A673 (cell line): ENCODE data around the gene COL9A1. TPM values are rescaled to one million over a fixed set of nuclear protein-coding genes. Genes with fewer than 3 reads are reported as not detected.

Experiments used
- BruUV-seq: library from RNA; stranded (reverse); fragments of 400-500 nt; replicated peaks from 2 replicates; lab custom pipeline; 2021; lab: Mats Ljungman, UMichigan
- CTCF ChIA-PET: fragments of 300-600 bp; sonication (Branson Sonifier 250); formaldehyde crosslinking; loops from one replicate; lab custom pipeline; 2022; ENCODE audit warnings: antibody characterized with exemption; lab: Charles Lee
- POLR2A ChIA-PET: fragments of 300-600 bp; sonication (Branson Sonifier 250); formaldehyde crosslinking; loops from one replicate; lab custom pipeline; 2022; ENCODE audit warnings: antibody characterized with exemption; ENCODE audit not compliant: low non-redundant PET; lab: Charles Lee
- DNase-seq: peaks from one replicate; pipeline ENCODE4 v3.0.0-alpha.2; 2015; ENCODE audit warnings: low spot score
- H3K27ac ChIP-seq: fragments of 200-600 bp; sonication (generic); 2 replicates; pipeline ENCODE4 v1.5.1; 2016; ENCODE audit warnings: mixed run types, low read depth, mild to moderate bottlenecking, mixed read lengths, antibody characterized with exemption, low read length; ENCODE audit not compliant: poor library complexity, severe bottlenecking
- H3K27me3 ChIP-seq: fragments of 200-600 bp; sonication (generic); replicated peaks from 2 replicates; pipeline ENCODE4 v1.6.1; 2017; ENCODE audit warnings: mixed run types, low read depth, mild to moderate bottlenecking, mixed read lengths, antibody characterized with exemption, low read length; ENCODE audit not compliant: insufficient read depth, poor library complexity
- H3K36me3 ChIP-seq: fragments of 200-600 bp; sonication (generic); 2 replicates; pipeline ENCODE4 v1.6.1; 2016; ENCODE audit warnings: mixed run types, mild to moderate bottlenecking, mixed read lengths, antibody characterized with exemption, low read length; ENCODE audit not compliant: insufficient read depth, poor library complexity, severe bottlenecking
- H3K4me1 ChIP-seq: fragments of 200-600 bp; sonication (generic); 2 replicates; pipeline ENCODE4 v1.6.1; 2017; ENCODE audit warnings: mixed run types, mild to moderate bottlenecking, mixed read lengths, antibody characterized with exemption, low read length; ENCODE audit not compliant: insufficient read depth, poor library complexity, severe bottlenecking
- H3K4me3 ChIP-seq: fragments of 200-600 bp; sonication (generic); 2 replicates; pipeline ENCODE4 v1.5.1; 2016; ENCODE audit warnings: low read depth, mixed run types, mild to moderate bottlenecking, mixed read lengths, low read length; ENCODE audit not compliant: poor library complexity, severe bottlenecking
- H3K9me3 ChIP-seq: fragments of 200-600 bp; sonication (generic); 2 replicates; pipeline ENCODE4 v1.6.1; 2016; ENCODE audit warnings: mixed run types, low read depth, mild to moderate bottlenecking, mixed read lengths, antibody characterized with exemption, low read length; ENCODE audit not compliant: poor library complexity, severe bottlenecking
- CTCF ChIP-seq: fragments of 300-800, 200-600 bp; sonication (generic); conservative IDR thresholded peaks from 2 replicates; pipeline ENCODE4 v1.5.1; 2017; ENCODE audit warnings: low read depth, mild to moderate bottlenecking, antibody characterized with exemption, low read length, moderate library complexity, mixed read lengths
- EZH2 ChIP-seq: fragments of 200-600 bp; sonication (generic); IDR thresholded peaks from 2 replicates; pipeline ENCODE4 v1.6.1; 2017; ENCODE audit warnings: borderline replicate concordance, low read depth, mild to moderate bottlenecking, mixed read lengths, antibody characterized with exemption, low read length; ENCODE audit not compliant: poor library complexity, severe bottlenecking
- intact Hi-C: fragments of 100-400 bp; cut with micrococcal nuclease; formaldehyde crosslinking; loops from one replicate; pipeline ENCODE4 v1.10.0; 2022; ENCODE audit not compliant: unreplicated experiment
- total RNA-seq: library from RNA; stranded (reverse); gene quantifications from 2 replicates; pipeline ENCODE4 v1.2.3, GENCODE V29; 2021

Gene COL9A1
- total RNA-seq, 1 experiment from 2014 or later: not detected

DNA sequence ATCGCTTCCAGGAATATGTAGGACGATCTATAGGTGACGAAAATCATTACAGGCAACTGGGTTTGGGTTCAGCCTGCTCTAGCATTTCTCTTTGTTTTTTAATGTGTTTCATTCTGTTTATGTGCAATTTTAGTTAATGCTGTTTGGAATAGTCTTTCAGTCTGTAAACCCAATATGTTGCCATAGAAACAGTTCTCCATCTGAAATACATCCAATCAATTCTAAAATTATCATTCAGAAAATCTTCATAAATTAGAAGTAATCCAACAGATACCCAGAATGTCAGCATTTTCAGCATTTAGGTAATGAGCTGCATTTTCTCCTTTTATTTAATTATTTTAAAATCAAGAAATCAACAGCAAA, 34.8 kb upstream of the COL9A1 start:
- intact Hi-C loops: no loop called here

GRCh38 chr6:70336996-70337742, 34.3 kb upstream of the COL9A1 start:
- DNase-seq: no peak
- CTCF ChIA-PET: interaction anchor here (0.6 to 0.8 kb wide), 2 partner anchors 27 to 675 kb away, joined by 3 to 4 read pairs; no protein-coding TSS in a partner anchor
- Histone ChIP-seq H3K36me3 (no peaks in the 10 kb centered on the region), H3K27me3 (no peaks in the 10 kb centered on the region), H3K4me1 (no peaks in the 10 kb centered on the region), H3K4me3 (no peak overlapping the region), H3K9me3 (no peaks in the 10 kb centered on the region), H3K27ac (no peak overlapping the region)
- no TSS peak for BruUV-seq
- TF ChIP-seq CTCF (no peak), EZH2 (no peak)
- intact Hi-C loops: no loop called here
- POLR2A ChIA-PET: no interaction called here

More for the DNA sequence above, 34.8 kb upstream of the COL9A1 start:
- Histone ChIP-seq H3K36me3 (no peaks in the 10 kb centered on the region), H3K4me3 (no peak overlapping the region), H3K9me3 (no peaks in the 10 kb centered on the region), H3K4me1 (no peaks in the 10 kb centered on the region), H3K27ac (no peak overlapping the region), H3K27me3 (no peaks in the 10 kb centered on the region)
- no peak for DNase-seq
- BruUV-seq: no TSS peak
- CTCF ChIA-PET: no interaction called here
- TF ChIP-seq EZH2: no peak
- TF ChIP-seq CTCF: no peak
- POLR2A ChIA-PET: no interaction called here

- intact Hi-C loops: no loop called here
- BruUV-seq: no TSS peak
- ChIA-PET POLR2A (no interaction called here), CTCF (no interaction called here)
- Histone ChIP-seq H3K27ac (no peak overlapping the region), H3K4me3 (no peak overlapping the region), H3K4me1 (peaks cover 16% of the 10 kb centered on the region), H3K9me3 (no peaks in the 10 kb centered on the region), H3K36me3 (no peaks in the 10 kb centered on the region), H3K27me3 (no peaks in the 10 kb centered on the region)
- no peak for DNase-seq
- TF ChIP-seq CTCF: no peak
- TF ChIP-seq EZH2: no peak
These were observed 24.2 kb upstream of the COL9A1 start for GRCh38 chr6:70327036-70327435.
